Endothelial cell of umbilical vein (primary cell): ENCODE results near the gene STYK1. TPM values are rescaled to one million over a fixed set of nuclear protein-coding genes. Genes with fewer than 3 reads are reported as not detected.

Source experiments
- BruUV-seq: library from RNA; stranded (reverse); fragments of 400-500 nt; replicated peaks from 2 replicates; lab custom pipeline; 2021; lab: Mats Ljungman, UMichigan
- CTCF ChIA-PET: fragments of 300-600, 350-600 bp; sonication (Branson Sonifier 250); formaldehyde crosslinking; loops from one replicate; lab custom pipeline; 2021; ENCODE audit warnings: antibody characterized with exemption, inconsistent platforms; lab: Charles Lee
- POLR2A ChIA-PET: fragments of 300-600, 350-600 bp; sonication (Branson Sonifier 250); formaldehyde crosslinking; loops from one replicate; lab custom pipeline; 2021; ENCODE audit warnings: antibody characterized with exemption, inconsistent platforms; lab: Charles Lee
- DNase-seq: peaks from one replicate; pipeline ENCODE4 v3.0.0-alpha.2; 2011; ENCODE audit warnings: low read depth, low spot score
- FAIRE-seq: peaks from 2 replicates; lab custom pipeline; 2011; peaks lifted over from hg19 to GRCh38; lab: Jason Lieb, UNC
- H2AFZ ChIP-seq: 2 replicates; pipeline ENCODE4 v1.6.0; 2012; ENCODE audit warnings: low read depth, low read length, control low read depth, inconsistent platforms
- H3K27ac ChIP-seq: 2 replicates; pipeline ENCODE4 v1.5.1; 2011; ENCODE audit warnings: low read depth, mild to moderate bottlenecking, control low read depth, low read length, moderate library complexity; ENCODE audit not compliant: insufficient read depth
- H3K27me3 ChIP-seq, 2 experiments: 2 replicates each; pipeline versions ENCODE4 v1.6.0 to v1.6.1; 2011; ENCODE audit warnings: low read length in 2 of 2, mixed read lengths in 1 of 2; ENCODE audit not compliant: control insufficient read depth in 2 of 2, insufficient read depth in 2 of 2
- H3K36me3 ChIP-seq, 2 experiments: 2 replicates in 1 of 2; 3 replicates in 1 of 2; pipeline ENCODE4 v1.5.1; 2011; ENCODE audit warnings: low read length in 2 of 2, mild to moderate bottlenecking in 1 of 2, moderate library complexity in 1 of 2; ENCODE audit not compliant: control insufficient read depth in 2 of 2, insufficient read depth in 2 of 2; ENCODE audit errors: extremely low read depth in 1 of 2
- H3K4me1 ChIP-seq: 3 replicates; pipeline ENCODE4 v1.5.1; 2011; ENCODE audit warnings: mild to moderate bottlenecking, low read length; ENCODE audit not compliant: control insufficient read depth, insufficient read depth; ENCODE audit errors: extremely low read depth
- H3K4me2 ChIP-seq: 2 replicates; pipeline ENCODE4 v1.6.1; 2011; ENCODE audit warnings: low read length, control low read depth, mixed read lengths; ENCODE audit not compliant: insufficient read depth
- H3K4me3 ChIP-seq, 3 experiments: fragments of 200-600 bp in 1 of 3; sonication (generic), shearing (Covaris generic) in 1 of 3; replicated peaks in 1 of 3; 2 replicates each; pipeline ENCODE4 v1.5.1; 2011 to 2016; ENCODE audit warnings: control low read depth in 3 of 3, low read length in 3 of 3, mild to moderate bottlenecking in 2 of 3, inconsistent platforms in 1 of 3, low read depth in 1 of 3, moderate library complexity in 1 of 3; ENCODE audit not compliant: insufficient read depth in 1 of 3
- H3K79me2 ChIP-seq: 2 replicates; pipeline ENCODE4 v1.6.0; 2012; ENCODE audit warnings: low read length, inconsistent platforms; ENCODE audit not compliant: control insufficient read depth, insufficient read depth
- H3K9ac ChIP-seq: replicated peaks from 2 replicates; pipeline ENCODE3; 2011; ENCODE audit warnings: low read length, control low read depth; ENCODE audit not compliant: insufficient read depth; ENCODE audit errors: extremely low read depth
- H3K9me1 ChIP-seq: replicated peaks from 3 replicates; pipeline ENCODE4 v1.6.0; 2011; ENCODE audit warnings: mild to moderate bottlenecking, low read length; ENCODE audit not compliant: control insufficient read depth, insufficient read depth; ENCODE audit errors: extremely low read depth
- H3K9me3 ChIP-seq: replicated peaks from 2 replicates; pipeline ENCODE4 v1.5.1; 2012; ENCODE audit warnings: low read length, inconsistent platforms; ENCODE audit not compliant: control insufficient read depth, insufficient read depth
- H4K20me1 ChIP-seq: replicated peaks from 2 replicates; pipeline ENCODE3; 2011; ENCODE audit warnings: mild to moderate bottlenecking, low read length; ENCODE audit not compliant: control insufficient read depth, insufficient read depth; ENCODE audit errors: extremely low read depth
- EZH2 ChIP-seq: IDR thresholded peaks from 2 replicates; pipeline ENCODE4 v1.6.1; 2012; ENCODE audit warnings: borderline replicate concordance, low read depth, mild to moderate bottlenecking, moderate library complexity, low read length, inconsistent platforms; ENCODE audit not compliant: severe bottlenecking
- FOS ChIP-seq: IDR thresholded peaks from 2 replicates; pipeline ENCODE4 v1.6.1; 2011; ENCODE audit warnings: mild to moderate bottlenecking, low read length, moderate library complexity, borderline replicate concordance; ENCODE audit not compliant: insufficient read depth
- JUN ChIP-seq: IDR thresholded peaks from 2 replicates; pipeline ENCODE4 v1.6.1; 2011; ENCODE audit warnings: borderline replicate concordance, low read depth; ENCODE audit not compliant: insufficient read length, insufficient read depth
- MAX ChIP-seq: IDR thresholded peaks from 2 replicates; pipeline ENCODE4 v1.6.1; 2011; ENCODE audit not compliant: insufficient read depth, insufficient read length
- MYC ChIP-seq: IDR thresholded peaks from one replicate; pipeline ENCODE4 v1.6.1; 2011; ENCODE audit warnings: mild to moderate bottlenecking, low read depth, low read length
- POLR2A ChIP-seq: IDR thresholded peaks from 2 replicates; pipeline ENCODE4 v1.6.1; 2012; ENCODE audit warnings: low read depth, mild to moderate bottlenecking, control low read depth, low read length
- POLR2AphosphoS5 ChIP-seq: IDR thresholded peaks from 2 replicates; pipeline ENCODE4 v1.6.1; 2012; ENCODE audit warnings: low read depth, mild to moderate bottlenecking, control low read depth, low read length, moderate library complexity; ENCODE audit not compliant: insufficient read depth
- dilution Hi-C: fragments of 300-500 bp; cut with MboI; formaldehyde crosslinking; loops from one replicate; pipeline ENCODE4 v1.15.0; 2019; ENCODE audit warnings: low sequenced_read_pairs; ENCODE audit not compliant: extremely low pct_ligation_motif_present
- intact Hi-C: fragments of 100-400 bp; cut with micrococcal nuclease; formaldehyde crosslinking; loops from one replicate; pipeline ENCODE4 v1.10.0; 2022
- polyA plus RNA-seq, 4 experiments: library from polyadenylated mRNA; depleted of rRNA in 3 of 4; stranded (reverse) in 3 of 4; unstranded in 1 of 4; fragments of >200 nt; gene quantifications; 2 replicates each; pipeline versions ENCODE4 v1.2.1 to v1.2.3, GENCODE V29; 2011 to 2012; ENCODE audit warnings: missing spikeins in 1 of 4
- total RNA-seq: library from RNA; stranded (reverse); gene quantifications from 2 replicates; pipeline ENCODE4 v1.2.3, GENCODE V29; 2021

STYK1 gene
- total and polyA plus RNA-seq, 2 donors (not counting 3 experiments of a cell fraction or from before 2014, with no cell fraction given), result 7.7 to 15.2 TPM

GRCh38 chr12:10717410-10717809, 43.6 kb upstream of the STYK1 start:
- BruUV-seq, result no TSS peak
- Histone ChIP-seq H3K27ac (peak overlapping the region; percentile 82), H3K27me3 (no peaks in the 10 kb centered on the region), H3K79me2 (peaks cover 91% of the 10 kb centered on the region), H3K4me3 (peak overlapping the region in 1 of 3 experiments; percentile 42), H3K9me1 (no peaks in the 10 kb centered on the region), H3K9me3 (no peaks in the 10 kb centered on the region), H3K4me2 (peak overlapping the region; percentile 90), H2AFZ (no peak overlapping the region), H3K36me3 (peaks cover 4 to 13% of the 10 kb centered on the region in 2 experiments), H4K20me1 (peaks cover 4% of the 10 kb centered on the region), H3K4me1 (peaks cover 63% of the 10 kb centered on the region), H3K9ac (peak overlapping the region; percentile 99)
- FAIRE-seq, result no peak
- dilution Hi-C loops (no loop called here), intact Hi-C loops (loop anchor here (2.0 kb wide), 1 partner anchor 43 kb away; the partner anchor contains the start of gene STYK1)
- DNase-seq, result peak; percentile 88
- peak; percentile 44 for TF ChIP-seq POLR2AphosphoS5
- no peak for TF ChIP-seq MAX
- no peak for TF ChIP-seq JUN
- TF ChIP-seq MYC, result no peak
- TF ChIP-seq POLR2A, result no peak
- ChIA-PET CTCF (interaction anchor here (0.6 to 4.3 kb wide), 7 partner anchors 11 to 967 kb away, joined by 3 to 49 read pairs (median 3); no protein-coding TSS in a partner anchor), POLR2A (interaction anchor here (0.6 to 1.1 kb wide), 2 partner anchors 19 to 22 kb away, joined by 3 read pairs; no protein-coding TSS in a partner anchor)

GRCh38 chr12:10716704-10717315, 43.0 kb upstream of the STYK1 start:
- ChIA-PET POLR2A (interaction anchor here (0.6 to 1.1 kb wide), 2 partner anchors 20 to 22 kb away, joined by 3 read pairs; no protein-coding TSS in a partner anchor), CTCF (interaction anchor here (0.6 to 4.3 kb wide), 6 partner anchors 11 to 966 kb away, joined by 3 to 49 read pairs (median 4); no protein-coding TSS in a partner anchor)
- Histone ChIP-seq H3K9me3 (no peaks in the 10 kb centered on the region), H4K20me1 (peaks cover 4% of the 10 kb centered on the region), H3K79me2 (peaks cover 91% of the 10 kb centered on the region), H3K9ac (peak overlapping the region; percentile 99), H3K4me1 (peaks cover 63% of the 10 kb centered on the region), H3K4me3 (peak overlapping the region in 2 of 3 experiments; percentile 6 to 44), H3K27me3 (no peaks in the 10 kb centered on the region), H3K27ac (peak overlapping the region; percentile 82), H3K9me1 (no peaks in the 10 kb centered on the region), H3K36me3 (peaks cover 4 to 17% of the 10 kb centered on the region in 2 experiments), H2AFZ (no peak overlapping the region), H3K4me2 (peak overlapping the region; percentile 90)
- peak; percentile 95 for DNase-seq
- intact Hi-C loops (loop anchor here (2.0 kb wide), 1 partner anchor 42 kb away; the partner anchor contains the start of gene STYK1), dilution Hi-C loops (no loop called here)
- no TSS peak for BruUV-seq
- peak; percentile 84 for FAIRE-seq
- peak; percentile 84 for TF ChIP-seq JUN
- TF ChIP-seq POLR2A, result peak; percentile 49
- TF ChIP-seq MAX, result no peak
- peak; percentile 85 for TF ChIP-seq POLR2AphosphoS5
- TF ChIP-seq MYC, result peak; percentile 52
- peak; percentile 94 for TF ChIP-seq FOS
- TF ChIP-seq EZH2, result no peak
